Testis (tissue), 3 donors: ENCODE results near the gene GIPC2. TPM values are rescaled to one million over a fixed set of nuclear protein-coding genes. Genes with fewer than 3 reads are reported as not detected.

Experiments
- DNase-seq: peaks from one replicate; pipeline ENCODE4 v3.0.0-alpha.2; 2019
- H3K27ac ChIP-seq, 2 donors: fragments of 200-600 bp; sonication (generic); one replicate each; pipeline ENCODE4 v1.5.1; 2019
- H3K27me3 ChIP-seq: fragments of 200-600 bp; sonication (generic); one replicate; pipeline ENCODE4 v1.5.1; 2019
- H3K36me3 ChIP-seq: fragments of 200-600 bp; sonication (generic); one replicate; pipeline ENCODE4 v1.5.1; 2017; ENCODE audit warnings: low read depth; ENCODE audit errors: missing control alignments
- H3K4me1 ChIP-seq: fragments of 200-600 bp; sonication (generic); one replicate; pipeline ENCODE4 v1.5.1; 2019
- H3K4me3 ChIP-seq, 2 donors: fragments of 200-600 bp; sonication (generic); one replicate each; pipeline ENCODE4 v1.5.1; 2017 to 2019
- H3K9me3 ChIP-seq: fragments of 200-600 bp; sonication (generic); one replicate; pipeline ENCODE4 v1.5.1; 2017
- POLR2A ChIP-seq: fragments of 450-650 bp; IDR thresholded peaks from one replicate; pipeline ENCODE4 v1.6.1; 2017; ENCODE audit warnings: antibody characterized with exemption, mild to moderate bottlenecking, moderate library complexity
- WGBS, 2 donors: methylation state at CpG; one replicate each; pipeline ENCODE4 v1.1.5; 2018; 5-methylcytosine and 5-hydroxymethylcytosine counted together
- intact Hi-C: fragments of 100-400 bp; cut with DNase I; formaldehyde crosslinking; loops from one replicate; pipeline ENCODE4 v1.15.1; 2023; ENCODE audit warnings: low total_unique reads
- polyA plus RNA-seq: library from polyadenylated mRNA; stranded (reverse); fragments of 350-450 nt; fragmentation: Illumina TruSeq; extraction: RNeasy Lipid Tissue Mini Kit (QIAGEN cat#74804); gene quantifications from one replicate; pipeline ENCODE4 v1.2.3, GENCODE V29; 2014; ENCODE audit warnings: low read depth, low replicate concordance; ENCODE audit not compliant: insufficient read depth
- total RNA-seq, 2 donors: library from RNA; depleted of rRNA; stranded (reverse); fragments of >200 nt; gene quantifications; one replicate each; pipeline ENCODE4 v1.2.3, GENCODE V29; 2016
- TF ChIP-seq, protein P1 (sequence below), 3 experiments: fragments of 450-650 bp in 2 of 3; fragments of 200-600 bp in 1 of 3; sonication (generic) in 1 of 3; IDR thresholded peaks; one replicate each; pipeline ENCODE4 v1.5.1; 2016 to 2019; ENCODE audit warnings: antibody characterized with exemption in 3 of 3, mild to moderate bottlenecking in 2 of 3, moderate library complexity in 1 of 3

GIPC2 gene
- total and polyA plus RNA-seq, 3 donors from 2014 or later, result 1.9 to 2.4 (median 2.0) TPM

- no peaks in the 10 kb centered on the region for H3K36me3 ChIP-seq
- no peaks in the 10 kb centered on the region for H3K27me3 ChIP-seq
- intact Hi-C loops, result no loop called here
- H3K9me3 ChIP-seq, result no peaks in the 10 kb centered on the region
- 62 to 63% methylated on average over 1 of the region's 1 CpG for WGBS, 2 donors
- H3K4me3 ChIP-seq, result no peak overlapping the region
- TF ChIP-seq POLR2A, result no peak
- TF ChIP-seq, protein P1, sequence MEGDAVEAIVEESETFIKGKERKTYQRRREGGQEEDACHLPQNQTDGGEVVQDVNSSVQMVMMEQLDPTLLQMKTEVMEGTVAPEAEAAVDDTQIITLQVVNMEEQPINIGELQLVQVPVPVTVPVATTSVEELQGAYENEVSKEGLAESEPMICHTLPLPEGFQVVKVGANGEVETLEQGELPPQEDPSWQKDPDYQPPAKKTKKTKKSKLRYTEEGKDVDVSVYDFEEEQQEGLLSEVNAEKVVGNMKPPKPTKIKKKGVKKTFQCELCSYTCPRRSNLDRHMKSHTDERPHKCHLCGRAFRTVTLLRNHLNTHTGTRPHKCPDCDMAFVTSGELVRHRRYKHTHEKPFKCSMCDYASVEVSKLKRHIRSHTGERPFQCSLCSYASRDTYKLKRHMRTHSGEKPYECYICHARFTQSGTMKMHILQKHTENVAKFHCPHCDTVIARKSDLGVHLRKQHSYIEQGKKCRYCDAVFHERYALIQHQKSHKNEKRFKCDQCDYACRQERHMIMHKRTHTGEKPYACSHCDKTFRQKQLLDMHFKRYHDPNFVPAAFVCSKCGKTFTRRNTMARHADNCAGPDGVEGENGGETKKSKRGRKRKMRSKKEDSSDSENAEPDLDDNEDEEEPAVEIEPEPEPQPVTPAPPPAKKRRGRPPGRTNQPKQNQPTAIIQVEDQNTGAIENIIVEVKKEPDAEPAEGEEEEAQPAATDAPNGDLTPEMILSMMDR (IDR thresholded peaks at IDR 0.05), result no peak
- DNase-seq, result no peak
- no peak overlapping the region for H3K27ac ChIP-seq
- H3K4me1 ChIP-seq, result no peaks in the 10 kb centered on the region
These were observed 27.7 kb downstream of the GIPC2 start for GRCh38 chr1:78073441-78073840.

- H3K27ac ChIP-seq, result no peak overlapping the region
These were observed 29.9 kb downstream of the GIPC2 start for GRCh38 chr1:78075621-78076020.

DNA sequence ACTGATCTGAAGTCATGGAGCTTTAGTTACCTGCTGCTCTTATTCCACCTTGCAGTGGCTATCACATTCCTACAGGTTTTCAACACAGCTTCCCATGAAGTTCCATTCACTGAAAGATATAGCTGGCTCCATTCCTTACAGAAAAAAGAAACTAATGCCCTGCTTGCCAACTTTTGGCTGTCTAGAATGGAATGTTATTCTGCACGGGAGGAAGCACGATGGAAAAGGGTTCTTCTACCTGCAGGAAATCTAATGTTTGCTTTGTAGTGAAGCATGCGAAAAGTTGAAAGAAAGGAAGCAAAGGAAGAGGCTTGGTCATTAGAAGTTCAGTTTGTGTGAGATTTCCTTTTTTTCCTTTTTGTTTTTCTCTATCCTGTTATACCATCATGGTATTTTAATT is 32.6 kb downstream of the GIPC2 start:
- intact Hi-C loops, result no loop called here
- TF ChIP-seq POLR2A, result no peak
- TF ChIP-seq, protein P1 (IDR thresholded peaks at IDR 0.05), result no peak
- Histone ChIP-seq H3K27me3 (no peaks in the 10 kb centered on the region), H3K4me3 (no peak overlapping the region), H3K27ac (no peak overlapping the region), H3K4me1 (no peaks in the 10 kb centered on the region), H3K9me3 (no peaks in the 10 kb centered on the region), H3K36me3 (no peaks in the 10 kb centered on the region)
- 39 to 47% methylated on average over 3 of the region's 3 CpGs for WGBS, 2 donors
- no peak for DNase-seq

More at GRCh38 chr1:78075621-78076020, 29.9 kb downstream of the GIPC2 start:
- intact Hi-C loops, result no loop called here
- Histone ChIP-seq H3K4me1 (no peaks in the 10 kb centered on the region), H3K9me3 (no peaks in the 10 kb centered on the region), H3K4me3 (no peak overlapping the region), H3K27me3 (no peaks in the 10 kb centered on the region), H3K36me3 (no peaks in the 10 kb centered on the region)
- 79 to 83% methylated on average over 3 of the region's 3 CpGs for WGBS, 2 donors
- TF ChIP-seq, protein P1 (IDR thresholded peaks at IDR 0.05), result no peak
- no peak for TF ChIP-seq POLR2A
- no peak for DNase-seq

DNA sequence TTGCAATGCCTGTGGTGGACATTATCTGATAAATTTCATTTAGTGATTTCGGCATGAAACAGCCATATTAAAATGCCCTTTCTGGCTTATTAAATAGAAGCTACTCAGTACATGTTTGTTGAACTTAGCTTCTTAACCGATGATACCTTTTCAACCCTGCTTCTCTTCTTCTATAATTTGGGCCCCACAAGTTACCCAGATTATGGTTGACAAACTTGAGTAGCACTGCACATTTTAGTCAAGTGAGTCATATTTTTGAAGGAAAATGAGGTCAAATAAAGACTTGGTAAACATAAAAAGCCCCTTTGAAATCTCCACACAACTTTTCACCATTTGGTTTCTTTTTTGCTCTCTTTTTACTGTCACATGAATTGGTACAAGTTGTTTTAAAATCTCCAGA is 33.8 kb downstream of the GIPC2 start:
- 90 to 94% methylated on average over 2 of the region's 2 CpGs for WGBS, 2 donors
- H3K4me3 ChIP-seq, result no peak overlapping the region
- H3K27me3 ChIP-seq, result no peaks in the 10 kb centered on the region
- TF ChIP-seq POLR2A, result no peak
- H3K9me3 ChIP-seq, result no peaks in the 10 kb centered on the region
- no peaks in the 10 kb centered on the region for H3K36me3 ChIP-seq
- no peak overlapping the region for H3K27ac ChIP-seq
- H3K4me1 ChIP-seq, result no peaks in the 10 kb centered on the region
- DNase-seq, result no peak
- intact Hi-C loops, result no loop called here

GRCh38 chr1:78080767-78081166 is 35.0 kb downstream of the GIPC2 start:
- TF ChIP-seq, protein P1 (IDR thresholded peaks at IDR 0.05), result no peak
- TF ChIP-seq POLR2A, result no peak
- Histone ChIP-seq H3K36me3 (no peaks in the 10 kb centered on the region), H3K4me1 (no peaks in the 10 kb centered on the region), H3K27me3 (no peaks in the 10 kb centered on the region), H3K4me3 (no peak overlapping the region), H3K9me3 (no peaks in the 10 kb centered on the region), H3K27ac (no peak overlapping the region)
- intact Hi-C loops, result no loop called here
- WGBS, 2 donors, result 80 to 86% methylated on average over 2 of the region's 2 CpGs
- DNase-seq, result no peak
